Activated naive CD8-positive, alpha-beta T cell treated with anti-CD3 and anti-CD28 coated beads for 36 hours (primary cell): ENCODE data around the gene HTRA3. TPM values are rescaled to one million over a fixed set of nuclear protein-coding genes. Genes with fewer than 3 reads are reported as not detected.
"Not testable (repeated sequence)": the region's sequence is repeated elsewhere in the genome, so short reads cannot be mapped to it uniquely, and the experiment has no call there.

Experiments used
- DNase-seq: peaks from one replicate; pipeline ENCODE4 v3.0.0; 2021
- H3K27ac Mint-ChIP-seq: one replicate; pipeline ENCODE4 v1.8.0; 2022; ENCODE audit warnings: mild to moderate bottlenecking, moderate library complexity, mixed read lengths
- H3K27me3 Mint-ChIP-seq: one replicate; pipeline ENCODE4 v1.8.0; 2022; ENCODE audit warnings: mild to moderate bottlenecking, mixed read lengths
- H3K36me3 Mint-ChIP-seq: one replicate; pipeline ENCODE4 v1.8.0; 2021; ENCODE audit warnings: mild to moderate bottlenecking, mixed read lengths
- H3K4me1 Mint-ChIP-seq: one replicate; pipeline ENCODE4 v1.8.0; 2021; ENCODE audit warnings: mixed read lengths
- H3K4me3 Mint-ChIP-seq: one replicate; pipeline ENCODE4 v1.8.0; 2022; ENCODE audit warnings: mild to moderate bottlenecking, moderate library complexity, mixed read lengths
- H3K9me3 Mint-ChIP-seq: one replicate; pipeline ENCODE4 v1.8.0; 2022; ENCODE audit warnings: mixed read lengths
- total RNA-seq, 2 experiments: library from RNA; stranded (reverse); gene quantifications; one replicate each; pipeline ENCODE4 v1.2.3, GENCODE V29; 2021

HTRA3 gene
- total RNA-seq, 2 experiments from 2014 or later, result not detected

DNA sequence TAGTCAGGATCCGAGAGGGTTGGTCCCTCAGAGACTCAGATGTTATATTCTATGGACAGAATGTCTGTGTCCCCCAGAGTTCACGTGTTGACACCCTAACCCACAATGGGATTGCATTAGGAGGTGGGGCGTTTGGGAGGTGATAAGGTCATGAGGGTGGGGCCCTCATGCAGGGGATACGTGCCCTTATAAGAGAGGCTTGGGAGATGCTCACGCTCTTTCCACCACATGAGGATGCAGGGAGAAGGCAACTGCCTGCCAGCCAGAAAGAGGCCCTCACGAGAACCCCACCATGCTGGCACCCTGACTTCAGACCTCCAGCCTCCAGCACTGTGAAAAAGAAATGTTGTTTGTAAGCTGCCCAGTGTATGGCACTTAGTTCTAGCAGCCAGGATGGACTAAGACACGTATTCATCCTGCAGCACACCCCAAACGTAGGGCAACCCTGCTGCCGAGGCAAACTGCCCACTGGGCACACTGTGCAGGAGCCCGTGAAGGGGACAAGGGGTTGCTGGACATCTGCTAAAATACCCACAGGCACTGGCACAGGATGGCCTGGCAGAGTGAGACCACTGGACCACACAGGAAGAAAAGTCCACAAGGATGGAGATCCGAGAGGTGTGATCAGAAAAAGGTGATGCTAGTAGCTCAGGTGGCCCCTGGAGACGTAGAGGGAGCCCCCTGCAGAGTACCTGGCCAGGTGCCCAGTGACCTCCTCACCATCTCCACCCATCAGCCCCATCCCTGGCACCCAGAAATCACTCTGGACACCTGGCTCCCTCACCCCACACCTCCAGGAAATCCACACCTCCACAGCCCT is 62.7 kb downstream of the HTRA3 start:
- Mint-ChIP-seq H3K27me3 (no peaks in the 10 kb centered on the region), H3K9me3 (peaks cover 21% of the 10 kb centered on the region), H3K4me1 (no peaks in the 10 kb centered on the region), H3K27ac (no peak overlapping the region), H3K36me3 (no peaks in the 10 kb centered on the region), H3K4me3 (no peak overlapping the region)
- no peak for DNase-seq

DNA sequence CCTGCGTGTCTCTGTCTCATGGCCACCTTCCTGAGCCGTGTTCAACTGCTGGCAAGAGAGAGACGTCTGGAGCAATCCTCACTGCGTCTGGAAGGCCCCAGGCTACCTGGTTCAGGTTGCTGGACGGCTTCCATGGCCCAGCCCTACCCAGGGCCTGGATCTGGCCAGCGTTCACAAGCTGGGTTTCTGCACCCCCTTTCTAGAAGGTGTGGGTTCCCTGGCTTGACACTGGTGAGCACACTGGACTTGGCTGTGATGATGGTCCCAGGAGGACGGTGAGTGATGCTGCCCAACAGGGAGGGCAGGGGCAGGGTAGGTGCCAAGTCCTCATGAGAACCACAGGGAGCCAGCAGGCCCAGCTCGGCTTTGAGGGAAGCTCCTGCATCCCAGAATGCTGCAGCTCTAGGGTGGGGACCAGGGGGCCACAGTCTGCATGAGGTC is 63.4 kb downstream of the HTRA3 start:
- H3K4me1 Mint-ChIP-seq, result no peaks in the 10 kb centered on the region
- DNase-seq, result no peak
- H3K4me3 Mint-ChIP-seq, result no peak overlapping the region
- no peaks in the 10 kb centered on the region for H3K36me3 Mint-ChIP-seq
- H3K27ac Mint-ChIP-seq, result no peak overlapping the region
- H3K27me3 Mint-ChIP-seq, result no peaks in the 10 kb centered on the region
- peaks cover 21% of the 10 kb centered on the region for H3K9me3 Mint-ChIP-seq

DNA sequence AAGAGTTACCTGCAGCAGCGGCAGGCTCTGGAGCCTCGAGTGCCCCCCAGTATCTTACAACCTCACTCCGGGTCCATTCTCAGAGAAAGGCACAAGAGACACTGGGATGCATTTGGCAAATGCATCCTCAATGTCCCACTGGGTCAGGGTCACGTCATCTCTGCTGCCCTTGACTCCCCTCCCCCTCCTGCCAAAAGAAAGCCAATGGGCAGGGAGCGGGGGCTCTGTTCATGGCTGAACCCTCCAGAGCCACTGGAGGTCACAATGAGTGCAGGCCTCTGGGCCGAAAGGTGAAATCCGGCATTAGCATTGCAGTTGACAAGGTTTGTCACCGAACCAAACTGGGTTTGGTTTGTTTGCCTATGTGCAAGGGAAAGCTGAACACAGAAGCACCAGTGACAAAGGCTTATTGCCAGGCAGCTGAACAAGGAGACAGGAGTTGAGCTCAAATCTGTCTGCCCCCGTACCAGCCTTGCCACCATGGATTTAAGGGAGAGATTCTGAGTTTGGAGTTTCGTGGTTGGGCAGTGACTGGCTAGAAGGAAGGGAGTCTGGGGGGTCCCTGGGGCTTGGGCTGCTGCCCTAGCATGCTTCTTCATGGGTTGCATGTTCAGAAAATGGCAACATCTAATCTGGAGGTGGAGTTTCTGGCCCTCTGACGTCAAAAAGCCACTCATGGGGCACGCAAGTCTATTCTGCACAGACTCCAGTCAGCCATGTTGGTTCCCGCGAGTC is 64.3 kb downstream of the HTRA3 start:
- DNase-seq, result no peak
- H3K4me3 Mint-ChIP-seq, result no peak overlapping the region
- no peak overlapping the region for H3K27ac Mint-ChIP-seq
- H3K36me3 Mint-ChIP-seq, result no peaks in the 10 kb centered on the region
- no peaks in the 10 kb centered on the region for H3K27me3 Mint-ChIP-seq
- no peaks in the 10 kb centered on the region for H3K4me1 Mint-ChIP-seq
- H3K9me3 Mint-ChIP-seq, result peaks cover 23% of the 10 kb centered on the region

DNA sequence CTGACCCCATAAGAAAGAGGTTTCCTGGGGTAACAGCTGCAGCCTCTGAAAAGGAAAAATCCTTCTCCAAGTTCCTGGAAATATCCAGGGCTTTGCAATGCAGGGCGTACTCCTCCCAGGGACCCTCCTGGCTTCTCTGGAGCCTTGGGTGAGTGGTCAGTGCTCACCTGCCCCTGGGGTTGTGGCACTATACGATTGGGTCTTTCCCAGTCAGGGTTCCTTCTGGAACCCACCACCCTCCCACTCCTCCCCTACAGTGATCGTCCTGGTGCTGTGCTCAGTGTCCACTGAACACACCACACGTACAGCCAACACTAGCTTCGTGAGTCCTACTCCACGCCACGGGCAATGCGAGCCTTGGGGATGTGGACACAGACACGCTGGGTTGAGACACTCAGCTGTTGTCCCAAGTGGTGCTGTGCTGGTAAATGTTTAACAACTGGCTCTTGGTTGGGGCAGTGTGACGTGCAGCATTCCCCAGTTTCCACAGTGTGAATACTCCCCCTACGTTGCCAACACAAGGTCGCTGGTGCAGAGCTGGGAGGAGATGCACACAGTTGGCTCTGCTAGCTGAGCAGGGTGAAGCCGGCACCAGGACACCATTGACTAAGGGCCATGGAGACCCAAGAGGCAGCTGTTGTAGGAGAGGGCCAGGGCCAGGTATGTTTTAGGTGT is 65.4 kb downstream of the HTRA3 start:
- no peak for DNase-seq

DNA sequence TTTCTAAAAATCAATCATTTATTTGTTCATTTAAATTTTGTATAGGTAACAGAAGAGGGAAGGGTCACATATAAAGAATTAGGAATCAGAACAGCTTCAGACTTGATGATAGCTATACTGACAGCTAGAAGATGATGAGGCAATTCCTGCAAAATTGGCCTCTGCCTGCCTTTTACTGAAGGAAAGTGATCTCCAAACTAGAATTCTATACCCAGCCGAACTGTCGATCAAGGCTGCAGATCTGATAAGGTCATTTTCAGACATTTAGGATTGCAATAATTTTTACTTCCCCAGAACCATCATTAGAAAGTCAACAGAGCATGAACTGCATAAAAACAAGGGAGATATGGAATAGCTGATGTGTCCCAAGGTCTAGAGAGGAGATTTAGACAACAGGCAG is 66.3 kb downstream of the HTRA3 start:
- no peaks in the 10 kb centered on the region for H3K27me3 Mint-ChIP-seq
- H3K27ac Mint-ChIP-seq, result no peak overlapping the region
- no peak overlapping the region for H3K4me3 Mint-ChIP-seq
- no peaks in the 10 kb centered on the region for H3K36me3 Mint-ChIP-seq
- no peak for DNase-seq
- H3K4me1 Mint-ChIP-seq, result no peaks in the 10 kb centered on the region
- peaks cover 23% of the 10 kb centered on the region for H3K9me3 Mint-ChIP-seq

More for the DNA sequence above, 65.4 kb downstream of the HTRA3 start:
- Mint-ChIP-seq H3K4me1 (no peaks in the 10 kb centered on the region), H3K27ac (no peak overlapping the region), H3K27me3 (no peaks in the 10 kb centered on the region), H3K4me3 (no peak overlapping the region), H3K9me3 (peaks cover 23% of the 10 kb centered on the region), H3K36me3 (no peaks in the 10 kb centered on the region)

DNA sequence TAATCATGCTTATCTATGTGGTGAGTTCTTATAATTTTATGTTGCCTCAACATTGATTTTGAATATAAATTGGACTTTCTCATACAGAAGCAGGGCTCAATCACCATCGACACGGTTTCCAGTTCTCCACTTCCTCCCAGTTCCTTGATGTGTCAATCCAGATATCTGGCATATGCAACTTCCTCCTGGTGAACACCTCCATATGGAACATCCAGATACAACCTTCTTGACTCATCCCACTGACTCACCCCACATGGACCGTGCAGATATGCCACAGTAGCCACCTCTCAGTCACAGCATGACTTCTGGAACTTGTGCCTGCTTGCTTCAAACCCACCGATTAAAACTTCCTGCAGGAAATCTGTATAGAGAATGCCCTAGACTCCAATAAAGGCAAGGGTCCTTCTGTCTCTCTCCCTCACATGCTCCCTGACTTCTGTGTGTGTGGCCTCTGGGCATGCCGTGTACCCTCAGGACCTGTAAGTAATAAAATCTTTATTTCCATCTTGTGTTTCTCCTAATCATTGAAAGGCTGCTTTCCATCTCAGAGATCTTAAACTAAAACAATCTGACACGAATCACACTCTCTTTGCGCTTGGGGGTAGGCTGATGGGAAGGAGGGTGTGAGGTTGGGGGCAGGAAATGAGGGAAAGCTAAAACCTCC is 67.0 kb downstream of the HTRA3 start:
- Mint-ChIP-seq H3K4me1 (no peaks in the 10 kb centered on the region), H3K27me3 (no peaks in the 10 kb centered on the region), H3K36me3 (no peaks in the 10 kb centered on the region), H3K4me3 (no peak overlapping the region), H3K27ac (no peak overlapping the region), H3K9me3 (peaks cover 23% of the 10 kb centered on the region)
- DNase-seq, result no peak

DNA sequence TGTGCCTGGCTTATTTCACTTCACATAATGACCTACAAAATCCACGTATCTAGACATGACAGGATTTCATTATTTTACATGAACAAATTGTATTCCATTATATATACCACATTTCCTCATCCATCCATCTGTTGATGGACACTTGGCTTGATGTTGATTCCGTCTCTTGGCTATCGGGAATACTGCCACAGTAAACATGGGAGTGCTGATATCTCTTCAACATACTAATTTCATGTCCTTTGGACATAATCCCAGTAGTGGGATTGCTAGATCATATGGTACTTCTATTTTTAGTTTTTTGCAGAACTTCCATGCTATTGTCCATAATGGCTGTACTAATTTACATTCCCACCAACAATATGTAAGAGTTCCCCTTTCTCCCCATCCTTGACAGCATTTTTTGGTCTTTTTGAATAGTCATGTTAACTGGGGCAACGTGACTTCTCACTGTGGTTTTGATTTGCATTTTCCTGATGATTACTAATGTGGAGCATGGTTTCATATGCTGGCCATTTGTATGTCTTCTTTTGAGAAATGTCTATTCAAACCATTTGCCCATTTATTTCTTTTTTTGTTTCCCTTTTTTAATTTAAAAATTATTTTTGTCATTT is 68.9 kb downstream of the HTRA3 start:
- peaks cover 19% of the 10 kb centered on the region for H3K9me3 Mint-ChIP-seq
- no peaks in the 10 kb centered on the region for H3K27me3 Mint-ChIP-seq
- no peaks in the 10 kb centered on the region for H3K36me3 Mint-ChIP-seq
- no peak for DNase-seq
- no peak overlapping the region for H3K27ac Mint-ChIP-seq
- no peak overlapping the region for H3K4me3 Mint-ChIP-seq
- no peaks in the 10 kb centered on the region for H3K4me1 Mint-ChIP-seq

DNA sequence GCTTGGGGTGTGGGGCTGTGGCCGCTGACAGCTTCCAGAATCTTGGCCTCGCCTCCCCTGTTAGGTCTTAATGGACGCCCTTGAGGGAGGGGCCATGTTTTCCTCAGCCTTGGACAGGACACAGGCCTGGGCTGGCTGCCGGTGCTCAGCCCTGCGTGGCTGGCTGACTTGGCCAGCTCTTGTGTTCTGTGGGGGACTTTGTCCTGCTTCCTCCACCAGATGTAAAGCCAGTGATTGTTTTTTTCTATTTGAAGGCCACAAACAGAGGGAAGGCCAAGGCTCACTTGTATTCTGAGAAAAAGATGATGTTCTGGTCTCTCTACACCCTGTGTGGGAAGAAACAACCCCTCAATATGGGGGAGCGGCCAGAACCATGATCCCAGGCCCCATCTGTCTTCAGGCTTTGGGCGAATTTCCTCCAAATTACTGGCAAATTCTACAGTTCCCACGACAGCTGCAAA is 71.3 kb downstream of the HTRA3 start:
- no peaks in the 10 kb centered on the region for H3K4me1 Mint-ChIP-seq
- no peak overlapping the region for H3K4me3 Mint-ChIP-seq
- peaks cover 13% of the 10 kb centered on the region for H3K9me3 Mint-ChIP-seq
- H3K27ac Mint-ChIP-seq, result no peak overlapping the region
- H3K36me3 Mint-ChIP-seq, result no peaks in the 10 kb centered on the region
- DNase-seq, result no peak
- H3K27me3 Mint-ChIP-seq, result no peaks in the 10 kb centered on the region

DNA sequence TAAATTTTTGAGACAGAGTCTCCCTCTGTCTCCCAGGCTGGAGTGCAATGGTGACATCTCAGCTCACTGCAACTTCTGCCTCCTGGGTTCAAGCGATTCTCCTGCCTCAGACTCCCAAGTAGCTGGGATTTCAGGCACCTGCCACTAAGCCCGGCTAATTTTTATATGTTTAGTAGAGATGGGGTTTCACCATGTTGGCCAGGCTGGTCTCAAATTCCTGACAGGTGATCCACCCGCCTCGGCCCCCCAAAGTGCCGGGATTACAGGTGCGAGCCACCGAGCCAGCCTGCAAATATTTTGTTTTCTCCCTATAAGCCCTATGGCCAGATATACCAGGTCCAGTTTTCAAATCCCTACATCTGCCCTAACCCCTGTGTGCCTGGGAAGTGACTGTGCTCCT is 71.7 kb downstream of the HTRA3 start:
- H3K9me3 Mint-ChIP-seq, H3K4me1 Mint-ChIP-seq, H3K4me3 Mint-ChIP-seq, H3K27me3 Mint-ChIP-seq, H3K27ac Mint-ChIP-seq, H3K36me3 Mint-ChIP-seq, DNase-seq: not testable (repeated sequence)

DNA sequence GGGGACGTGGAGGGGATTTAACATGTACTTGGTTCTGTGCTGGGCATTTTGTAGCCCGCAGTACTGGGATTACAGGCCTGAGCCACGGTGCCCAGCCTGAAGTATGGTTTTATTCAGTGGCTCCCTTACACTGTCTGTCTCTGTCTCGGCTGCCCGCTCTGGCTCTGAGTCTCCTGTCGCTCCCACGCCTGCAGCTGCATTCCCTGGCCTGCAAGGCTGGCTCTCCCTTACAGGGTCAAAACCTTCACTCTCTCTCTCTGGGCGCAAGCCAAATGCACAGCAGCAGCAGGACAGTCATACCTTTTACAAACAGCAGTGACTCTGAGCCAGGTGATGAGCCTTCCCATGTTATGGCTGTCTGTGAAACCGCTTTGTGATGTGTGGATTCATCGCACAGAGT is 72.1 kb downstream of the HTRA3 start:
- no peaks in the 10 kb centered on the region for H3K4me1 Mint-ChIP-seq
- H3K9me3 Mint-ChIP-seq, result peaks cover 4% of the 10 kb centered on the region
- H3K4me3 Mint-ChIP-seq, result no peak overlapping the region
- no peak overlapping the region for H3K27ac Mint-ChIP-seq
- DNase-seq, result no peak
- no peaks in the 10 kb centered on the region for H3K36me3 Mint-ChIP-seq
- no peaks in the 10 kb centered on the region for H3K27me3 Mint-ChIP-seq

DNA sequence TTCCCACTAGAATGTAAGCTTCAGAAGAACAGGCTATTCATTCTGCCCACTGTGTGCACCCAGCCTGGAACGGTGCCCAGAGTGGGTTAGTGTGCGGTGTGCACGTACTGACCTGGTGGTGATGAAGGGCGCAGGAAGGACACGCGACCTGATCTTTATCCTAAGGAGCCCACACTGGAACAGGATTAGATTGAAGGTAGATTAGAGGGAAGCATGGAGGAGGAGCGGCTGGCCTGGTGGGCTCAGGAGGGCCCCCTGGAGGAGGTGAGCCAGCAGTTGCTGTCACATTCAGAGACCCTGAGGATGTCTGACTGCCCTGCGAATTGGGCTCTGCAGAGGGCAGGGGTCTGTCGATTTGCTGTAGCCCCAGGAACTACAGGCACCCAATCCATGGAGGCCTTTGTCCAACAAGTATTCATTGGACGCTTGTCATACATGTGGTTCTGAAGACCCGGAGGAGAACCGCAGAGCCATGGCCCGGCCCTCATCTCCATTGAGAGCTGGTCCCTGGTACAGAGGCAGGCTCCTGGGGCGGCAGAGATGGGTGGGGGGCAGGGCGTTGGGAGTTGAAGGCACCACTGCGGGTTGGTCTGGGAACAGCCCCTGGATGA is 73.2 kb downstream of the HTRA3 start:
- H3K4me1 Mint-ChIP-seq, result no peaks in the 10 kb centered on the region
- peaks cover 2% of the 10 kb centered on the region for H3K9me3 Mint-ChIP-seq
- no peaks in the 10 kb centered on the region for H3K36me3 Mint-ChIP-seq
- no peaks in the 10 kb centered on the region for H3K27me3 Mint-ChIP-seq
- DNase-seq, result no peak
- no peak overlapping the region for H3K27ac Mint-ChIP-seq
- no peak overlapping the region for H3K4me3 Mint-ChIP-seq

DNA sequence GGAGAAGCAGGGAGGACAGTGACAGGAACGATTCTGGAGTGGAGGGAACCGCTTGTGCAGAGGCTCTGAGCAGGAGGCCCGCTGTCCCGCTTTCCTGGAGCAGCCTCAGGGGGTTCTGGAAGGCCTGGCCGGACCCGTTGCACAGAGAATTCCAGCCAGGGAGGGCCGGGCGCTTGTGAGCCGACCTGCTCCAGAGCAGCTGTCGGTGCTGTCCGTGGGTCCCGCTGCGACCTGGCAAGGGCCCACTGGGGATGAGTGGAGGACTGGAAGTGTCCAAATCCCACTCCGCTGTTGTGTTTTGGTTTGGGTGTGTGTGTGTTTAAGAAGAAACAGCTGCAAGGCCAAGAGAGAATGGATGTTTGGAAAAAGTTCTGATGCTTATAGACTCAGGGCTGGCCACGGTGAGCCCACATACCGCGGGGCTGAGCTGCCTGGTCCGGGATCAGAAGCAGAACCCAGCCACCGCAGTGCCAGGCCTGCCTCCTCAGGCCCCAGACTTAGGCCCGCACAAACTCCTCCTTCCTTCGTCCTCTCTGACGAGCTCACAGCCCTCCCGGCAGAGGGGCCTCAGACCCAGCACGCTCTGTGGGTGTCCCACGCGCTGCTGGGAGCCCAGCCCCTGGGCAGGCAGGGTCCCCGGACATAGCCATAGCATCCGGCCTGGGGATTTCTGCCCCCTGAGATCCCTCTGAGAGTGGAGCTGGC is 73.9 kb downstream of the HTRA3 start:
- Mint-ChIP-seq H3K27ac (no peak overlapping the region), H3K36me3 (no peaks in the 10 kb centered on the region), H3K27me3 (no peaks in the 10 kb centered on the region), H3K4me1 (no peaks in the 10 kb centered on the region), H3K9me3 (no peaks in the 10 kb centered on the region), H3K4me3 (no peak overlapping the region)
- no peak for DNase-seq

DNA sequence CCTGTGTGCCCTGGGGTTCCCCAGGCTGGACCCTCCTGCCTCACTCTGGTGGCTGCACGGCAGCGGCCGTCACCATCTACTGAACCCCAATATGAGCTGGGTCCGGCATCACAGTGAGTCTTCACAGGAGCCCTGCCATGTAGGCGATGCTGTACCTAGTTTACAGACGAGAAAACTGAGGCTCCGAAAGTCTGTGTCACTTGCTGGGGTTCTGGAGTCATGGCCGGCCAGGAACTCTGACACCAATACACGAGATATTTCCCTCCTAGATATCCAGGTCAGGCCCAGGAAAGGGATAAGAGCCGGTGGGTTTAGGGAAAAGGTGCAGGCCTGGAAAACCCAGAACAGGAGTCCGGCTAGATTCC is 74.4 kb downstream of the HTRA3 start:
- Mint-ChIP-seq H3K4me1 (no peaks in the 10 kb centered on the region), H3K9me3 (no peaks in the 10 kb centered on the region), H3K4me3 (no peak overlapping the region), H3K27ac (no peak overlapping the region), H3K36me3 (no peaks in the 10 kb centered on the region), H3K27me3 (no peaks in the 10 kb centered on the region)
- DNase-seq, result no peak

DNA sequence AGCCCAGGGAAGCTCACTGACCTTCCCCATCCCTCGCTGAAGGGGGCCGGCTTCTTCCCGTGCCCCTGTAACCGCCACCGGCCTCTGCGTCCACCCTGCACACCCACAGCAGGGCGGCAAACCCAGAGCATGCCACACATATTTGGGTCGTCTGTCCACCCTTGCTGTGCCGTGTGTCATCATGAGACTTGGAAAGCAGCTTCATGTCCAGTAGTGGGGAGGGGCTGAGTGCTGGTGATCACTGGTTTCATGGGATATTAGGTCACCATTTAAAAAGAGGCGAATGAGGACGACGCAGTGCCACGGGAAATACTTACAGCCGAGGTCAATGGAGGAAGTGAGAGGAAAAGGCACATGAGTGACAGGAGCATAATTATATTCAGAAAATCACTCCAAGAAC is 74.8 kb downstream of the HTRA3 start:
- no peak for DNase-seq
- H3K4me3 Mint-ChIP-seq, result no peak overlapping the region
- no peaks in the 10 kb centered on the region for H3K36me3 Mint-ChIP-seq
- no peak overlapping the region for H3K27ac Mint-ChIP-seq
- H3K9me3 Mint-ChIP-seq, result no peaks in the 10 kb centered on the region
- H3K4me1 Mint-ChIP-seq, result no peaks in the 10 kb centered on the region
- H3K27me3 Mint-ChIP-seq, result no peaks in the 10 kb centered on the region
